Ectodermal cell (in vitro differentiated cells): ENCODE results near the gene CNTROB.

Experiments used
- H3K27ac ChIP-seq: 2 replicates; pipeline ENCODE4 v1.7.0; 2013; ENCODE audit warnings: mild to moderate bottlenecking, low read depth, low read length; ENCODE audit not compliant: insufficient read depth, poor library complexity, severe bottlenecking
- H3K27me3 ChIP-seq: 2 replicates; pipeline ENCODE4 v1.7.0; 2013; ENCODE audit warnings: mild to moderate bottlenecking, low read length; ENCODE audit not compliant: insufficient read depth, control insufficient read depth, poor library complexity, severe bottlenecking
- H3K36me3 ChIP-seq: one replicate; pipeline ENCODE4 v1.7.0; 2013; ENCODE audit warnings: low read length; ENCODE audit not compliant: control insufficient read depth, insufficient read depth
- H3K4me1 ChIP-seq: one replicate; pipeline ENCODE4 v1.7.0; 2013; ENCODE audit warnings: low read length; ENCODE audit not compliant: control insufficient read depth, insufficient read depth
- H3K4me3 ChIP-seq: 2 replicates; pipeline ENCODE4 v1.7.0; 2013; ENCODE audit warnings: low read depth, low read length, control low read depth; ENCODE audit not compliant: insufficient read depth
- H3K9me3 ChIP-seq: 2 replicates; pipeline ENCODE4 v1.7.0; 2013; ENCODE audit warnings: mild to moderate bottlenecking, low read length, moderate library complexity; ENCODE audit not compliant: control insufficient read depth
- WGBS, 2 experiments: methylation state at CpG; one replicate each; pipeline ENCODE4 v1.1.7; 2013; ENCODE audit warnings: missing lambda C conversion rate in 2 of 2; 5-methylcytosine and 5-hydroxymethylcytosine counted together

Gene CNTROB

DNA sequence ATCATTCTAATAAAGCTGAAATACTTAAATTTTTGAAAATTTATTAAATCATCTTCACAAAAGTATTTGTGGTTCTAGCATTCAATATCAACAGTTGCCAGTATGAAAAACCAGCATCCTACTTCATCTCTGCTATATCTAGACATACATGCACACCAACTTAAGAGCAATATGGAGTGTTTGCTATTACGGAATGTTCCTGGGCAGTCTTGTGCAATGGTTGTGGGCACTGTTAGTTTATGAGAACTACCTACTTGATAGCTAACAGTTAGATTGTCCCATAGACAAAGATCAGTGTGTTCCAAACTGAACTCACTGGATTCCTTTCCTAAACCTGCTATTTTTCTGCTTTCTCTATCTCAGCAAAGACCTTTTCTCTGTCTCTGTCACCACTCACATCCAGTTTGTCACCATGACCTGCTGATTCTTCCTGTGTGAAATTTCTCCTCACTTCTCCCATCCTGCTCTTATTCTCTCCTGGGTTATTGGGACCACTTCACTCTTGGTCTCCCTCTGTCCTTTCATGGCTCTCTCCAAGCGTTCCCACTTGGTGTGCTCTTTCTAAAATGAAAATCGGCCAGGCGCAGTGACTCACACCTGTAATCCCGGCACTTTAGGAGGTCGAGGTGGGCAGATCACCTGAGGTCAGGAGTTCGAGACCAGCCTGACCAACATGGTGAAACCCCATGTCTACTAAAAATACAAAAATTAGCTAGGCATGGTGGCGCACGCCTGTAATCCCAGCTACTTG lies 27.7 kb downstream of the CNTROB start:
- H3K36me3 ChIP-seq = no peaks in the 10 kb centered on the region
- WGBS, 2 experiments = 90 to 92% methylated on average over 9 of the region's 9 CpGs
- H3K4me1 ChIP-seq = no peaks in the 10 kb centered on the region
- no peak overlapping the region for H3K27ac ChIP-seq
- no peak overlapping the region for H3K4me3 ChIP-seq
- no peaks in the 10 kb centered on the region for H3K9me3 ChIP-seq
- H3K27me3 ChIP-seq = no peaks in the 10 kb centered on the region

DNA sequence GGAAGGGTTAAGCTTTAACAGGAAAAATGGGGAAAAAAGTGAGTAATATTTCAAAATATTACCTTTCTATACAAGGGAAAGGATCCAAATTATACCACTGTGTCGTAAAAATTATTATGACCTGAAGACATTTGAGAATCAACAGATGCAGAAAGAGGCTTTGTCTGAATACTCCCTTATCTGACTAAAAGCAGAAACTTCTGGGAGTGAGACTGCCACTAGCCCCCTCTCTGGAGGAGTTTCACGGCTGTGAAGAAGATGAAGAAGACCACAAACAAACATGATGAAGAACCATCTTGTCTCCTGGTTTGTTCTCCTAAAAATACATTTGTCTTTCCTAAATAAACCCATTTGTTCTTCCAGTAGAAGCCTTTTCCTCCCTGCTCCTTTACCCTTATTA lies 29.4 kb downstream of the CNTROB start:
- 82 to 93% methylated on average over 2 of the region's 2 CpGs for WGBS, 2 experiments
- Histone ChIP-seq H3K27ac (no peak overlapping the region), H3K9me3 (no peaks in the 10 kb centered on the region), H3K4me1 (no peaks in the 10 kb centered on the region), H3K4me3 (no peak overlapping the region), H3K27me3 (no peaks in the 10 kb centered on the region), H3K36me3 (no peaks in the 10 kb centered on the region)

DNA sequence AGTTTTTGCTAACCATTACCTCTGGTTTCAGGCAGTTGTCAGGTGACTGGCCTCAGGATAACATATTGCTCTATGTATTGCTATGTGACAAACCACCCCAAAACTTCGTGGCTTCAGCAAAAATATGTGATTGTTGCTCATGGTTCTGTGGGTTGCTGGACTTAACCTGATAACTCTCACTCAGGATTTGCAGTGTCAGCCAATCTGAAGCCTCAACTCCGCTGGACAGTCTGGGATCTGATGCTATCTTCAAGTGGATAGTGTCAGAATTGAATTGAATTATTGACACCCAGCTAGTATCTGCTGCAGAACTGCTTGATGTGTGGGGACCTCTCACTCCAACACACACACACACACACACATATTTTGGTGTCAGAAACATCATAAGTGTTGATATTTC lies 35.7 kb downstream of the CNTROB start:
- Histone ChIP-seq H3K4me3 (no peak overlapping the region), H3K9me3 (no peaks in the 10 kb centered on the region), H3K4me1 (no peaks in the 10 kb centered on the region), H3K36me3 (no peaks in the 10 kb centered on the region), H3K27ac (no peak overlapping the region), H3K27me3 (no peaks in the 10 kb centered on the region)
- WGBS, 2 experiments = 82 to 92% methylated on average over 2 of the region's 2 CpGs

DNA sequence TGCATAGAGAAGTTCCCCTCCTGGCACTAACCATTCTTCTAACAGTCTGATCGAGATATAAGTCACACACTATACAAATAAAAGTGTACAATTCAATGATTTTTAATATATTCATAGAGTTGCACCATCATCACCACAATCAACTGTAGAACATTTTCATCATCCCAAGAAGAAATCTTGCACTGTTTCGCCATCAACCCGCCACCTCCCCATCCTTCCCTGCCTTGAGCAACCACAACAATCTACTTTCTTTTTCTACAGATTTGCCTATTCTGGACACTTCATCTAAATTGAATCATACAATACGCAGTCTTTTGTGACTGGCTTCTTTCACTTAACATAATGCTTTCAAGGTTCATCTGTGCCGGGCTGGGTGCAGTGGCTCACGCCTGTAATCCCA lies 37.4 kb downstream of the CNTROB start:
- no peaks in the 10 kb centered on the region for H3K4me1 ChIP-seq
- no peaks in the 10 kb centered on the region for H3K9me3 ChIP-seq
- no peaks in the 10 kb centered on the region for H3K36me3 ChIP-seq
- H3K27ac ChIP-seq = no peak overlapping the region
- H3K4me3 ChIP-seq = no peak overlapping the region
- H3K27me3 ChIP-seq = no peaks in the 10 kb centered on the region
- 90 to 92% methylated on average over 6 of the region's 6 CpGs for WGBS, 2 experiments

DNA sequence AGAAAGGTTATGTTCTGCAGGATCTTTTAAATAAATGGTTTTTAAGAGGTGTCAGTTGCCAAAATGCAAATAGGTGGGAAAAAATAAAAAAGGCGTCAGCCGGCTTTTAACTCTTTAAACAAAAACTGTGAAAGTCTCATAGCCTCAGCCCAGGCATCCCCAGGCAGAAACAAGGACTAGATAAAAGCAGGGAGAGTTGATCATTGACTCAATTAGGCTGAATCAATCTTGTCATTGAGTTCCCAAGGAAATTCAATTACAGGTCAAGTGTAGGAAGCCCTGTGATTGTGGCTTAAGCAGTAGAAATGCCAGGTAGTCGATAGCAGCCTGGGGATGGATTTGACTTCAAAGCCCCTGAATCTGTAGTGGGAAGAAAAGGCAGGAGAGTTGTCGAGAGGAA lies 39.6 kb downstream of the CNTROB start:
- 88 to 92% methylated on average over 4 of the region's 4 CpGs for WGBS, 2 experiments

DNA sequence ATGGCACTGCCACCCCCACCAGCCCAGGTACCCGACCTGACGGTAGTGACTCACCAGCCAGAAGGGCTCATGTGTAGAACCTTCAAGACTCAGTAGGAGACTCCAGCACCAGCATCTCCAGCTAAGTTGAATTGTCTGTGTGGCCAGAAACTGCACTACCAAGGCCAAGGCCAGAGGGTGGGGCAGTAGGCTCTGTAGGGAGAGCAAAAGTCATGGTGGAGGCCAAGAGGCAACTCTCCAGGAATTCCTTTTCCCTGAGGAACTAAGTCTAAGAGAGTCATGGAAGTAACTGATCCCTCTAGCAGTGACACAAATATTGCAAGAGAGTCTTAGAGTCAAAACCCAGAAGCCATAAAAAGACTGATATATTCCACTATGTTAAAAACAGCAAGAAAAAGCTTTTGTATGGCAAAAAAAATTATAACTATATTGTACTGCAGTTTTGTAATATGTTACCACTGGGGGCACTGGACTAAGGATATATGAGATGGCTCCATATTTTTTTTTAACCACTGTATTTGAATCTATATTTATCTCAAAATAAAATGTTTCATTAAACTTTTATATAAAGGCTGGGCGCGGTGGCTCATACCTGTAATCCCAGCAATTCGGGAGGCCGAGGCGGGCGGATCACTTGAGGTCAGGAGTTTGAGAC lies 40.3 kb downstream of the CNTROB start:
- Histone ChIP-seq H3K36me3 (no peaks in the 10 kb centered on the region), H3K27me3 (no peaks in the 10 kb centered on the region), H3K4me1 (no peaks in the 10 kb centered on the region), H3K4me3 (no peak overlapping the region), H3K9me3 (no peaks in the 10 kb centered on the region), H3K27ac (no peak overlapping the region)
- WGBS, 2 experiments = 82 to 96% methylated on average over 6 to 8 of the region's 8 CpGs

More for the DNA sequence above, 39.6 kb downstream of the CNTROB start:
- H3K9me3 ChIP-seq = no peaks in the 10 kb centered on the region
- H3K4me3 ChIP-seq = no peak overlapping the region
- H3K27me3 ChIP-seq = no peaks in the 10 kb centered on the region
- no peaks in the 10 kb centered on the region for H3K4me1 ChIP-seq
- H3K36me3 ChIP-seq = no peaks in the 10 kb centered on the region
- H3K27ac ChIP-seq = no peak overlapping the region

DNA sequence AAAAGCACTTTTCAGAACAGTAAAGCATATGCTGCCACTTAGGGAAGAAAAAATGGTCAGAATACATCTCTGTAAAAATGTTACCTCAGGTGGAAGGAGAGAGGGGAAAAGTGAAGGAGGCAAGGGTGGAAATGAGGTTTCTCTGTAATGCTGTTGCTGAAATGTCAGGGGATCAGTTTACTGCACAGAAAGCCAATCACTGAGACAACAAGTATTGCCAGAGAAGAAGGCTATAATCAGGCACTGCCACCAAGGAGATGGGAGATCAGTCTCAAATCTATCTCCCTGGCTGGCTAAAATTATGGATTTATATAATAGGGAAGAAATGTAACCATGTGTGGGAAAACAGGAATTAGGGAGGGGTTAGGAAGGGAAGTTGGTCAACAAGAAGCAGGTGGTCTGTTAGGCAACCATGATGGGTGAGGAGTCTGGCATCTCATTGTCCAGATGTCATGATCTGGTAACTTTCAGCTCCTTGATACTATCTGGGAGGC lies 42.7 kb downstream of the CNTROB start:
- no peaks in the 10 kb centered on the region for H3K36me3 ChIP-seq
- no peak overlapping the region for H3K27ac ChIP-seq
- no peaks in the 10 kb centered on the region for H3K9me3 ChIP-seq
- no peaks in the 10 kb centered on the region for H3K27me3 ChIP-seq
- H3K4me3 ChIP-seq = no peak overlapping the region
- no peaks in the 10 kb centered on the region for H3K4me1 ChIP-seq

DNA sequence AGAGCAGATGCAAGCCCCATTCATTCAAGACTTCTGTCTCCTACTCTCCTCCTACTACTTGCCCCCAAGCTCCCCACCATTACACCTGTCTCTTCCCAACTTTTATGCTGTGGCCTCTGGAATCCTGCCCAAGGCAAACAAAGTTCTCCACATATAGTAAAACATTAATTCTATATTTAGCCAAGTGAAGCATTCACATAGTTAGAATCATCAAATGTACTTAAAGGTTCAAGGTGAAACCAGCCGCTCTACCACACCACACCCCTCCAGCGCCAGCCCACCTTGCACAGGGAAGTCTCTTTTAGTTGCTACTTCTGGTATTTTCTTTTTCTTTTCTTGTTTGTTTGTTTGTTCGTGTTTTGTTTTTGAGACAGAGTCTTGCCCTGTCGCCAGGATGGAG lies 45.0 kb downstream of the CNTROB start:
- WGBS, 2 experiments = 89 to 98% methylated on average over 3 to 4 of the region's 4 CpGs
- no peak overlapping the region for H3K27ac ChIP-seq
- no peak overlapping the region for H3K4me3 ChIP-seq
- no peaks in the 10 kb centered on the region for H3K36me3 ChIP-seq
- no peaks in the 10 kb centered on the region for H3K27me3 ChIP-seq
- H3K4me1 ChIP-seq = no peaks in the 10 kb centered on the region
- H3K9me3 ChIP-seq = no peaks in the 10 kb centered on the region

DNA sequence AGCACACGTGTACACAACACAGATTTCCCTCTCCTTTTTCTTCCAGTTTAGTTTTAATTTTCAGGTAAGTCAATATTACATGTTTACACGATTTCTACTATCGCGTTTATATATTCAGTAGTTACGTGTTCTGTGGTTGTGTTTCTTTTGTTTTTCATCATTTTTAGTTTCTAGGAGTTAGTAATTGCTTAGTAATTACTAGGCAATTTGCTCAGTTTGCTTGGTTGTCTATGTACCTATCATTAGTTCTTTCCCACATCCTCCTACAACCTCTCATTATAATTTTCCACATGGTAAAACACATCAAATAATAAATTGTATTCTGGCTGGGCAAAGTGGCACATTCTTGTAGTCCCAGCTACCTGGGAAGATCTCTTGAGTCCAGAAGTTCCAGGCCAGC lies 45.8 kb downstream of the CNTROB start:
- H3K27me3 ChIP-seq = no peaks in the 10 kb centered on the region
- H3K9me3 ChIP-seq = no peaks in the 10 kb centered on the region
- no peak overlapping the region for H3K27ac ChIP-seq
- no peak overlapping the region for H3K4me3 ChIP-seq
- WGBS, 2 experiments = 89 to 95% methylated on average over 5 of the region's 5 CpGs
- no peaks in the 10 kb centered on the region for H3K4me1 ChIP-seq
- no peaks in the 10 kb centered on the region for H3K36me3 ChIP-seq

DNA sequence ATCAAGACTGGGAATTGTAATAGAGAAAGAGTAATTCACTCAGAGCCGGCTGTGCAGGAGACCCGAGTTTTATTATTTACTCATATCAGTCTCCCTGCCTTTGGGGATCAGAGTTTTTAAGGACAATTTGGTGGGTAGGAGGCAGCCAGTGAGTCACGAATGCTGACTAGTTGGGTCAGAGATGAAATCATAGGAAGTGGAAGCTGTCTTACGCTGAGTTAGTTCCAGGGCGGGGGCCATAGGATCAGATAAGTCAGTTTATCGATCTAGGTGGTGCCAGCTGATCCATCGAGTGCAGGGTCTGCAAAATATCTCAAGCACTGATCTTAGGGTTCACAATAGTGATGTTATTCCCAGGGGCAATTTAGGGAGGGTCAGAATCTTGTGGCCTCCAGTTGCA lies 50.2 kb downstream of the CNTROB start:
- Histone ChIP-seq H3K36me3 (no peaks in the 10 kb centered on the region), H3K27ac (no peak overlapping the region)

More for the DNA sequence above, 50.2 kb downstream of the CNTROB start:
- WGBS, 2 experiments = 91 to 92% methylated on average over 5 to 7 of the region's 7 CpGs
- Histone ChIP-seq H3K4me3 (no peak overlapping the region), H3K4me1 (no peaks in the 10 kb centered on the region), H3K27me3 (no peaks in the 10 kb centered on the region), H3K9me3 (no peaks in the 10 kb centered on the region)
